Cardiac muscle cell (in vitro differentiated cells and primary cell): ENCODE results near the gene WHRN. TPM values are rescaled to one million over a fixed set of nuclear protein-coding genes. Genes with fewer than 3 reads are reported as not detected.

Source experiments
- DNase-seq, 2 donors: peaks; one replicate each; pipeline versions ENCODE4 v3.0.0 to v3.0.0-alpha.2; 2010 to 2017; ENCODE audit warnings: low read depth in 1 of 2, low spot score in 1 of 2
- H3K27ac ChIP-seq: fragments of 200-600 bp; sonication (generic); 2 replicates; pipeline ENCODE4 v1.5.1; 2016
- H3K27me3 ChIP-seq: fragments of 200-600 bp; sonication (generic); 2 replicates; pipeline ENCODE4 v1.6.0; 2016; ENCODE audit warnings: control low read depth
- H3K36me3 ChIP-seq: fragments of 200-600 bp; sonication (generic); 2 replicates; pipeline ENCODE4 v1.5.1; 2016; ENCODE audit warnings: control low read depth
- H3K4me1 ChIP-seq: fragments of 200-600 bp; sonication (generic); 2 replicates; pipeline ENCODE4 v1.8.1; 2017; ENCODE audit warnings: low read depth, mild to moderate bottlenecking, mixed run types
- H3K4me3 ChIP-seq: fragments of 200-600 bp; sonication (generic); 2 replicates; pipeline ENCODE4 v1.5.1; 2016; ENCODE audit warnings: mild to moderate bottlenecking
- H3K9me3 ChIP-seq: fragments of 200-600 bp; sonication (generic); 2 replicates; pipeline ENCODE4 v1.5.1; 2017; ENCODE audit warnings: low read depth, mild to moderate bottlenecking, control low read depth
- CTCF ChIP-seq: IDR thresholded peaks from 2 replicates; pipeline ENCODE4 v1.5.1; 2012; ENCODE audit warnings: low read depth, mild to moderate bottlenecking, low read length
- polyA plus RNA-seq: library from polyadenylated mRNA; unstranded; fragments of >200 nt; fragmentation: Nextera tagmentation; extraction: Ambion mirVana; gene quantifications from 2 replicates; pipeline ENCODE4 v1.2.1, GENCODE V29; 2016
- total RNA-seq: library from RNA; depleted of rRNA; stranded (reverse); fragments of >200 nt; gene quantifications from 2 replicates; pipeline ENCODE4 v1.2.3, GENCODE V29; 2016

WHRN gene
- total and polyA plus RNA-seq, 2 experiments from 2014 or later, result 10.8 to 12.5 TPM

GRCh38 chr9:114432323-114433067, 72.8 kb downstream of the WHRN start:
- TF ChIP-seq CTCF, result no peak
- no peak for DNase-seq
- peaks cover 5% of the 10 kb centered on the region for H3K27me3 ChIP-seq
- H3K9me3 ChIP-seq, result no peaks in the 10 kb centered on the region
- H3K4me3 ChIP-seq, result no peak overlapping the region
- H3K4me1 ChIP-seq, result no peaks in the 10 kb centered on the region
- no peak overlapping the region for H3K27ac ChIP-seq
- H3K36me3 ChIP-seq, result no peaks in the 10 kb centered on the region

GRCh38 chr9:114431770-114432169, 73.5 kb downstream of the WHRN start:
- no peak overlapping the region for H3K4me3 ChIP-seq
- DNase-seq, result no peak
- no peaks in the 10 kb centered on the region for H3K36me3 ChIP-seq
- no peak overlapping the region for H3K27ac ChIP-seq
- TF ChIP-seq CTCF, result no peak
- no peaks in the 10 kb centered on the region for H3K4me1 ChIP-seq
- H3K27me3 ChIP-seq, result peaks cover 5% of the 10 kb centered on the region
- no peaks in the 10 kb centered on the region for H3K9me3 ChIP-seq

GRCh38 chr9:114431003-114431402, 74.3 kb downstream of the WHRN start:
- Histone ChIP-seq H3K4me1 (no peaks in the 10 kb centered on the region), H3K9me3 (no peaks in the 10 kb centered on the region), H3K27me3 (peaks cover 5% of the 10 kb centered on the region), H3K4me3 (no peak overlapping the region), H3K36me3 (no peaks in the 10 kb centered on the region), H3K27ac (no peak overlapping the region)
- no peak for TF ChIP-seq CTCF
- no peak for DNase-seq

- H3K27ac ChIP-seq, result no peak overlapping the region
- no peak overlapping the region for H3K4me3 ChIP-seq
- DNase-seq, result no peak
- TF ChIP-seq CTCF, result no peak
- H3K36me3 ChIP-seq, result no peaks in the 10 kb centered on the region
- H3K4me1 ChIP-seq, result no peaks in the 10 kb centered on the region
- no peaks in the 10 kb centered on the region for H3K9me3 ChIP-seq
- H3K27me3 ChIP-seq, result peaks cover 5% of the 10 kb centered on the region
Observed at GRCh38 chr9:114430457-114430856, 74.8 kb downstream of the WHRN start.

- Histone ChIP-seq H3K4me3 (no peak overlapping the region), H3K27me3 (peaks cover 5% of the 10 kb centered on the region), H3K27ac (no peak overlapping the region), H3K36me3 (no peaks in the 10 kb centered on the region), H3K9me3 (no peaks in the 10 kb centered on the region), H3K4me1 (no peaks in the 10 kb centered on the region)
- TF ChIP-seq CTCF, result no peak
- DNase-seq, result no peak
Observed at GRCh38 chr9:114429488-114429887, 75.8 kb downstream of the WHRN start.

GRCh38 chr9:114428466-114428865, 76.8 kb downstream of the WHRN start:
- Histone ChIP-seq H3K27ac (no peak overlapping the region), H3K9me3 (no peaks in the 10 kb centered on the region), H3K36me3 (no peaks in the 10 kb centered on the region), H3K4me1 (no peaks in the 10 kb centered on the region), H3K27me3 (peaks cover 5% of the 10 kb centered on the region), H3K4me3 (no peak overlapping the region)
- no peak for DNase-seq
- no peak for TF ChIP-seq CTCF
